ENCODE measurements around the gene BAG5. TPM values are rescaled to one million over a fixed set of nuclear protein-coding genes. Genes with fewer than 3 reads are reported as not detected.

BAG5 gene
- total and polyA plus RNA-seq, 2 of the 4 experiments (the other 2 are of a cell fraction): 6.7 to 22.2 TPM

DNA sequence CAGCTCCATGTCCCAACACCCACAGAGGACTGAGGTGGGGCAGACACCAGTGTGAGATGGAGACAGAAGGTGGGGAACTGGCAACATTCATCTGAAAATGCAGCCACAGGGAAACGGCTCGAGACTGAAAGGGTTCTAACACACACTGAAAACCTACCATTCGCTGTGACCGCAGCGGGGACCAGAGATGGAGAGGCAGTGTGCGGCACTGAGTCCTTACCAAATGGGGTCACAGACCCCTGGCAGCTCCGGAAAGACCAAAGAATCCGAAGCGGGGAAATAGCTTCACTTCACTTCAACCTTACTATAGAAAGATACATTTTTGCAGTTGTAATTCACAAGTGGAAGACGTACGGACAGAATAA is 9.6 kb downstream of the BAG5 start:
- Histone ChIP-seq H3K36me3 (ENCODE audit: control insufficient read depth, insufficient read depth, low read length) (0 out of 2 replicates have a peak, but pooled peaks cover 3% of the 10 kb centered on the region), H3K14ac (replicated peaks; ENCODE audit: low read depth, low read length) (no peak overlapping the region), H3K27ac (ENCODE audit: insufficient read depth, low read length) (no peak overlapping the region), H4K8ac (ENCODE audit: low read depth in 2 of 2, low read length in 2 of 2) (no peak overlapping the region), H4K91ac (ENCODE audit: insufficient read depth, low read depth, low read length) (no peak overlapping the region), H2BK15ac (ENCODE audit: low read depth, low read length) (no peak overlapping the region), H2AK5ac (ENCODE audit: low read depth, low read length) (no peak overlapping the region), H3K9ac (ENCODE audit: low read depth, low read length) (no peak overlapping the region), H3K4me3 (ENCODE audit: insufficient read depth, low read depth, low read length) (no peak overlapping the region), H2AK9ac (replicated peaks; ENCODE audit: low read depth, low read length, poor library complexity) (no peak overlapping the region), H3K4me2 (ENCODE audit: low read depth, low read length) (no peak overlapping the region), H2AFZ (replicated peaks; ENCODE audit: low read length, poor library complexity) (no peak overlapping the region), H3K9me3 (ENCODE audit: control insufficient read depth, insufficient read depth, low read length) (no peaks in the 10 kb centered on the region), H4K20me1 (ENCODE audit: insufficient read depth, low read length) (peaks cover 21% of the 10 kb centered on the region), H3K4me1 (ENCODE audit: control insufficient read depth, insufficient read depth, low read length) (peaks cover 14% of the 10 kb centered on the region), H3K4ac (ENCODE audit: low read depth, low read length) (peak overlapping the region; percentile 53), H2BK120ac (ENCODE audit: low read depth, low read length) (no peak overlapping the region), H3K18ac (ENCODE audit: low read depth, low read length) (no peak overlapping the region), H3K56ac (ENCODE audit: extremely low read depth, insufficient read depth, low read length) (no peak overlapping the region), H3K23ac (ENCODE audit: low read depth, low read length) (no peak overlapping the region), H3K79me1 (ENCODE audit: low read depth in 1 of 2, low read length in 2 of 2) (peaks cover 7 to 40% of the 10 kb centered on the region in 2 experiments), H2BK5ac (ENCODE audit: low read depth, low read length, poor library complexity, severe bottlenecking) (no peak overlapping the region), H4K5ac (ENCODE audit: low read depth, low read length) (no peak overlapping the region), H3K27me3 (ENCODE audit: control insufficient read depth, insufficient read depth, low read length) (no peaks in the 10 kb centered on the region), H2BK20ac (ENCODE audit: low read depth, low read length) (no peak overlapping the region), H3K9me1 (ENCODE audit: insufficient read depth, low read length) (peaks cover 8% of the 10 kb centered on the region; the same call in 1 of the 2 replicates)
- no peak for TF ChIP-seq SMC3 (IDR thresholded peaks at IDR 0.05; ENCODE audit: low read depth, low read length)
- TF ChIP-seq CTCF (conservative IDR thresholded peaks at IDR 0.05; ENCODE audit: low read depth, low read length): no peak
- TF ChIP-seq CHD1 (IDR thresholded peaks at IDR 0.05; ENCODE audit: low read depth, low read length): no peak
- TF ChIP-seq FOS (IDR thresholded peaks at IDR 0.05; ENCODE audit: low read depth, low read length): no peak
- TF ChIP-seq RFX5 (IDR thresholded peaks at IDR 0.05; ENCODE audit: low read depth, low read length): no peak
- TF ChIP-seq MAZ (IDR thresholded peaks at IDR 0.05; ENCODE audit: borderline replicate concordance, low read depth, low read length): no peak
- TF ChIP-seq, protein P1, sequence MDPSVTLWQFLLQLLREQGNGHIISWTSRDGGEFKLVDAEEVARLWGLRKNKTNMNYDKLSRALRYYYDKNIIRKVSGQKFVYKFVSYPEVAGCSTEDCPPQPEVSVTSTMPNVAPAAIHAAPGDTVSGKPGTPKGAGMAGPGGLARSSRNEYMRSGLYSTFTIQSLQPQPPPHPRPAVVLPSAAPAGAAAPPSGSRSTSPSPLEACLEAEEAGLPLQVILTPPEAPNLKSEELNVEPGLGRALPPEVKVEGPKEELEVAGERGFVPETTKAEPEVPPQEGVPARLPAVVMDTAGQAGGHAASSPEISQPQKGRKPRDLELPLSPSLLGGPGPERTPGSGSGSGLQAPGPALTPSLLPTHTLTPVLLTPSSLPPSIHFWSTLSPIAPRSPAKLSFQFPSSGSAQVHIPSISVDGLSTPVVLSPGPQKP (IDR thresholded peaks at IDR 0.05; ENCODE audit: borderline replicate concordance, low read depth, low read length): no peak
- no peak for TF ChIP-seq MAFK (IDR thresholded peaks at IDR 0.05; ENCODE audit: low read depth, low read length)
- TF ChIP-seq, protein P2, sequence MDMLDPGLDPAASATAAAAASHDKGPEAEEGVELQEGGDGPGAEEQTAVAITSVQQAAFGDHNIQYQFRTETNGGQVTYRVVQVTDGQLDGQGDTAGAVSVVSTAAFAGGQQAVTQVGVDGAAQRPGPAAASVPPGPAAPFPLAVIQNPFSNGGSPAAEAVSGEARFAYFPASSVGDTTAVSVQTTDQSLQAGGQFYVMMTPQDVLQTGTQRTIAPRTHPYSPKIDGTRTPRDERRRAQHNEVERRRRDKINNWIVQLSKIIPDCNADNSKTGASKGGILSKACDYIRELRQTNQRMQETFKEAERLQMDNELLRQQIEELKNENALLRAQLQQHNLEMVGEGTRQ (IDR thresholded peaks at IDR 0.05; ENCODE audit: low read depth, low read length): no peak
- no peak for TF ChIP-seq RCOR1 (IDR thresholded peaks at IDR 0.05; ENCODE audit: insufficient replicate concordance, low read length)
- no peak for TF ChIP-seq NFE2L2 (IDR thresholded peaks at IDR 0.05; ENCODE audit: low read depth, low read length)
- no peak for TF ChIP-seq CEBPB (IDR thresholded peaks at IDR 0.05; ENCODE audit: low read depth, low read length)
- CTCF ChIA-PET: interaction anchor here (1.1 kb wide), 1 partner anchor 12 kb away, joined by 3 read pairs; no protein-coding TSS in a partner anchor
- dilution Hi-C loops (cut with HindIII; ENCODE audit: low sequenced_read_pairs, unreplicated experiment): no loop called here
- no peak for ATAC-seq (ENCODE audit: low read depth)
- intact Hi-C loops (cut with micrococcal nuclease): no loop called here
- POLR2A ChIA-PET (ENCODE audit: unreplicated experiment): no interaction called here
- in situ Hi-C loops (cut with MboI; ENCODE audit: low sequenced_read_pairs): no loop called here
- WGBS, 2 experiments (ENCODE audit: extremely low coverage in 2 of 2, insufficient read length in 1 of 2): 96% methylated on average over 5 of the region's 11 CpGs; no CpG with 5 or more reads in 1 of the 2 experiments
- DNase-seq: no peak
- BruUV-seq (replicated peaks): no TSS peak
